Muscle layer of duodenum (tissue), 2 donors: Measurements from ENCODE around the gene IGFALS.

Source experiments
- H3K27ac ChIP-seq: one replicate; pipeline ENCODE4 v1.7.0; 2013; ENCODE audit warnings: mild to moderate bottlenecking, low read length
- H3K27me3 ChIP-seq: one replicate; pipeline ENCODE4 v1.7.0; 2013; ENCODE audit warnings: low read depth, mild to moderate bottlenecking, control low read depth, low read length
- H3K36me3 ChIP-seq, 2 donors: one replicate each; pipeline ENCODE4 v1.7.0; 2013; ENCODE audit warnings: low read length in 2 of 2, control low read depth in 1 of 2, mild to moderate bottlenecking in 1 of 2; ENCODE audit not compliant: insufficient read depth in 2 of 2, control insufficient read depth in 1 of 2
- H3K4me1 ChIP-seq, 2 donors: one replicate each; pipeline ENCODE4 v1.7.0; 2013; ENCODE audit warnings: low read length in 2 of 2, mild to moderate bottlenecking in 2 of 2, control low read depth in 1 of 2, moderate library complexity in 1 of 2; ENCODE audit not compliant: insufficient read depth in 2 of 2, control insufficient read depth in 1 of 2
- H3K4me3 ChIP-seq, 2 donors: one replicate each; pipeline ENCODE4 v1.7.0; 2013; ENCODE audit warnings: low read length in 2 of 2, low read depth in 1 of 2, mild to moderate bottlenecking in 1 of 2
- H3K9me3 ChIP-seq, 2 donors: one replicate each; pipeline ENCODE4 v1.7.0; 2013; ENCODE audit warnings: low read length in 2 of 2, control low read depth in 1 of 2, mild to moderate bottlenecking in 1 of 2; ENCODE audit not compliant: control insufficient read depth in 1 of 2
- donor health status: healthy.

The IGFALS gene

GRCh38 chr16:1760911-1761310 lies 32.6 kb downstream of the IGFALS start:
- H3K36me3 ChIP-seq, result peaks cover 4 to 76% of the 10 kb centered on the region in 2 donors

GRCh38 chr16:1759511-1759910 lies 34.0 kb downstream of the IGFALS start:
- Histone ChIP-seq H3K9me3 (no peaks in the 10 kb centered on the region), H3K27me3 (no peaks in the 10 kb centered on the region), H3K27ac (no peak overlapping the region), H3K4me1 (no peaks in the 10 kb centered on the region), H3K4me3 (no peak overlapping the region), H3K36me3 (peaks cover 6 to 71% of the 10 kb centered on the region in 2 donors)

More at GRCh38 chr16:1760911-1761310, 32.6 kb downstream of the IGFALS start:
- H3K27ac ChIP-seq, result no peak overlapping the region
- H3K27me3 ChIP-seq, result no peaks in the 10 kb centered on the region
- no peak overlapping the region for H3K4me3 ChIP-seq
- no peaks in the 10 kb centered on the region for H3K9me3 ChIP-seq
- H3K4me1 ChIP-seq, result no peaks in the 10 kb centered on the region

GRCh38 chr16:1758923-1759322 lies 34.6 kb downstream of the IGFALS start:
- Histone ChIP-seq H3K4me3 (no peak overlapping the region), H3K27ac (no peak overlapping the region), H3K4me1 (no peaks in the 10 kb centered on the region), H3K9me3 (no peaks in the 10 kb centered on the region), H3K36me3 (peaks cover 6 to 65% of the 10 kb centered on the region in 2 donors), H3K27me3 (no peaks in the 10 kb centered on the region)

- Histone ChIP-seq H3K9me3 (no peaks in the 10 kb centered on the region), H3K36me3 (peaks cover 6 to 59% of the 10 kb centered on the region in 2 donors), H3K27ac (no peak overlapping the region), H3K4me3 (no peak overlapping the region), H3K4me1 (no peaks in the 10 kb centered on the region), H3K27me3 (no peaks in the 10 kb centered on the region)
Observed at GRCh38 chr16:1757714-1758461, 35.6 kb downstream of the IGFALS start.

- H3K27me3 ChIP-seq, result no peaks in the 10 kb centered on the region
- H3K36me3 ChIP-seq, result peaks cover 18 to 43% of the 10 kb centered on the region in 2 donors
- H3K9me3 ChIP-seq, result no peaks in the 10 kb centered on the region
- H3K4me1 ChIP-seq, result no peaks in the 10 kb centered on the region
- H3K4me3 ChIP-seq, result no peak overlapping the region
- H3K27ac ChIP-seq, result no peak overlapping the region
Observed at GRCh38 chr16:1754204-1754603, 39.3 kb downstream of the IGFALS start.

- H3K36me3 ChIP-seq, result peaks cover 26 to 47% of the 10 kb centered on the region in 2 donors
- H3K27ac ChIP-seq, result no peak overlapping the region
- H3K27me3 ChIP-seq, result no peaks in the 10 kb centered on the region
- H3K4me3 ChIP-seq, result no peak overlapping the region
- no peaks in the 10 kb centered on the region for H3K9me3 ChIP-seq
- no peaks in the 10 kb centered on the region for H3K4me1 ChIP-seq
Observed at GRCh38 chr16:1752853-1753252, 40.7 kb downstream of the IGFALS start.

- Histone ChIP-seq H3K36me3 (peaks cover 31 to 49% of the 10 kb centered on the region in 2 donors), H3K27ac (no peak overlapping the region)
Observed at GRCh38 chr16:1751946-1752345, 41.6 kb downstream of the IGFALS start.

GRCh38 chr16:1749152-1750117 lies 44.1 kb downstream of the IGFALS start:
- H3K27me3 ChIP-seq, result no peaks in the 10 kb centered on the region
- H3K4me1 ChIP-seq, result no peaks in the 10 kb centered on the region
- H3K9me3 ChIP-seq, result no peaks in the 10 kb centered on the region
- no peak overlapping the region for H3K27ac ChIP-seq
- peaks cover 26 to 62% of the 10 kb centered on the region in 2 donors for H3K36me3 ChIP-seq
- H3K4me3 ChIP-seq, result no peak overlapping the region

More at GRCh38 chr16:1751946-1752345, 41.6 kb downstream of the IGFALS start:
- Histone ChIP-seq H3K4me1 (no peaks in the 10 kb centered on the region), H3K27me3 (no peaks in the 10 kb centered on the region), H3K4me3 (no peak overlapping the region), H3K9me3 (no peaks in the 10 kb centered on the region)

GRCh38 chr16:1747934-1748333 lies 45.6 kb downstream of the IGFALS start:
- Histone ChIP-seq H3K4me3 (no peak overlapping the region), H3K9me3 (no peaks in the 10 kb centered on the region), H3K27ac (no peak overlapping the region), H3K36me3 (peaks cover 26 to 76% of the 10 kb centered on the region in 2 donors), H3K27me3 (no peaks in the 10 kb centered on the region), H3K4me1 (no peaks in the 10 kb centered on the region)

GRCh38 chr16:1746693-1747195 lies 46.8 kb downstream of the IGFALS start:
- H3K36me3 ChIP-seq, result peaks cover 17 to 78% of the 10 kb centered on the region in 2 donors
- H3K27ac ChIP-seq, result no peak overlapping the region
- H3K27me3 ChIP-seq, result no peaks in the 10 kb centered on the region

More at GRCh38 chr16:1746693-1747195, 46.8 kb downstream of the IGFALS start:
- H3K9me3 ChIP-seq, result no peaks in the 10 kb centered on the region
- H3K4me1 ChIP-seq, result no peaks in the 10 kb centered on the region
- H3K4me3 ChIP-seq, result no peak overlapping the region
